Ovary (tissue), 9 donors: ENCODE data around the gene NEDD4L. TPM values are rescaled to one million over a fixed set of nuclear protein-coding genes. Genes with fewer than 3 reads are reported as not detected.
"Not testable (repeated sequence)": the region's sequence is repeated elsewhere in the genome, so short reads cannot be mapped to it uniquely, and the experiment has no call there.

Experiments
- DNase-seq, 5 donors: peaks; one replicate each; pipeline ENCODE4 v3.0.0-alpha.2; 2019 to 2020
- H3K27ac ChIP-seq, 2 donors: fragments of 200-600 bp; one replicate each; pipeline versions ENCODE4 v1.5.1 to v1.8.0; 2019 to 2022
- H3K27me3 ChIP-seq: fragments of 200-600 bp; one replicate; pipeline ENCODE4 v1.8.0; 2022
- H3K36me3 ChIP-seq: fragments of 200-600 bp; sonication (generic); one replicate; pipeline ENCODE4 v1.5.1; 2019
- H3K4me1 ChIP-seq: one replicate; pipeline ENCODE4 v1.8.1; 2013; ENCODE audit warnings: mild to moderate bottlenecking, moderate library complexity; ENCODE audit not compliant: insufficient read depth
- H3K4me3 ChIP-seq: fragments of 200-600 bp; sonication (generic); one replicate; pipeline ENCODE4 v1.5.1; 2017
- H3K9me3 ChIP-seq, 2 donors: fragments of 200-600 bp in 1 of 2; sonication (generic) in 1 of 2; one replicate each; pipeline versions ENCODE4 v1.5.1 to v1.8.1; 2013 to 2019; ENCODE audit warnings: mild to moderate bottlenecking in 1 of 2, moderate library complexity in 1 of 2
- CTCF ChIP-seq, 3 donors: fragments of 450-650 bp in 2 of 3; fragments of 200-600 bp in 1 of 3; IDR thresholded peaks; one replicate each; pipeline versions ENCODE4 v1.5.1 to v1.8.0; 2016 to 2022; ENCODE audit warnings: antibody characterized with exemption in 3 of 3, mild to moderate bottlenecking in 1 of 3
- EP300 ChIP-seq: sonication (generic); formaldehyde crosslinking; IDR thresholded peaks from one replicate; pipeline ENCODE4 v1.6.1; 2017; ENCODE audit warnings: antibody characterized with exemption
- POLR2A ChIP-seq: fragments of 450-650 bp; IDR thresholded peaks from one replicate; pipeline ENCODE4 v1.6.1; 2017; ENCODE audit warnings: antibody characterized with exemption, mild to moderate bottlenecking, moderate library complexity
- WGBS, 3 donors: extraction: QIAGEN DNeasy Blood & Tissue Kit in 1 of 3; methylation state at CpG; one replicate each; pipeline versions ENCODE4 v1.1.5 to v1.1.7; 2013 to 2017; 5-methylcytosine and 5-hydroxymethylcytosine counted together
- intact Hi-C, 4 donors: fragments of 100-400 bp; cut with DNase I; formaldehyde crosslinking; loops; one replicate each; pipeline versions ENCODE4 v1.11.0 to v1.15.1; 2022 to 2023
- polyA plus RNA-seq, 2 donors: library from polyadenylated mRNA; stranded (reverse); fragments of 200-250 nt in 1 of 2; fragments of 350-450 nt in 1 of 2; fragmentation: Illumina TruSeq in 1 of 2; extraction: RNeasy Lipid Tissue Mini Kit (QIAGEN cat#74804) in 1 of 2; gene quantifications; one replicate each; pipeline ENCODE4 v1.2.3, GENCODE V29; 2013 to 2014
- total RNA-seq, 7 donors: library from RNA; depleted of rRNA in 2 of 7; stranded (reverse); fragments of >200 nt in 2 of 7; fragmentation: NEBNext Ultra II Directional in 3 of 7; extraction: Animal tissue kit (Norgen Biotek cat#: 25700) in 3 of 7; gene quantifications; one replicate each; pipeline versions ENCODE4 v1.1.0 to v1.2.4, GENCODE V29; 2016 to 2023
- donor health status: DM: no; HTN: no; CAD: no; lungs with moderate emphysema.
- donor health status: DM: no; HTN: no; CAD: no.
- donor health status: Bipolar disorder and iron deficiency.
- donor health status: DM: yes; HTN: yes; CAD: no.
- donor health status: DM: no; HTN: no; CAD: no.
- donor health status: DM: yes; HTN: yes; CAD: no.

NEDD4L gene
- total and polyA plus RNA-seq, 9 donors, result 11.0 to 75.2 (median 18.2) TPM

- peaks cover 7% of the 10 kb centered on the region for H3K4me1 ChIP-seq
- H3K36me3 ChIP-seq, result no peaks in the 10 kb centered on the region
- no peaks in the 10 kb centered on the region for H3K9me3 ChIP-seq
- TF ChIP-seq POLR2A (no peak), CTCF (IDR thresholded peaks at IDR 0.05) (no peak), EP300 (no peak)
- H3K27me3 ChIP-seq, result no peaks in the 10 kb centered on the region
- H3K27ac ChIP-seq, result no peak overlapping the region
- intact Hi-C loops, result loop anchor here (5.0 to 10.0 kb wide), 5 partner anchors 77 to 717 kb away; partner anchors contain the start of gene NARS1 (in 1 of the 4)
- H3K4me3 ChIP-seq, result no peak overlapping the region
- DNase-seq, result no peak
- WGBS, 3 donors, result 90 to 92% (median 91%) methylated on average over 5 of the region's 5 CpGs
Observed at GRCh38 chr18:58048081-58048642, 4.1 kb downstream of the NEDD4L start.

GRCh38 chr18:58049000-58049688, 5.1 kb downstream of the NEDD4L start:
- intact Hi-C loops, result loop anchor here (5.0 to 10.0 kb wide), 5 partner anchors 76 to 716 kb away; partner anchors contain the start of gene NARS1 (in 1 of the 4)
- no peaks in the 10 kb centered on the region for H3K9me3 ChIP-seq
- no peak for TF ChIP-seq EP300
- no peak for TF ChIP-seq CTCF (IDR thresholded peaks at IDR 0.05)
- TF ChIP-seq POLR2A, result no peak
- no peak for DNase-seq
- WGBS, 3 donors, result 85 to 93% (median 92%) methylated on average over 6 of the region's 6 CpGs
- no peaks in the 10 kb centered on the region for H3K27me3 ChIP-seq
- H3K4me3 ChIP-seq, result no peak overlapping the region
- H3K36me3 ChIP-seq, result no peaks in the 10 kb centered on the region
- peaks cover 7% of the 10 kb centered on the region for H3K4me1 ChIP-seq
- no peak overlapping the region for H3K27ac ChIP-seq

- DNase-seq, H3K36me3 ChIP-seq, H3K27me3 ChIP-seq, H3K4me1 ChIP-seq, H3K4me3 ChIP-seq, H3K27ac ChIP-seq, H3K9me3 ChIP-seq, intact Hi-C loops: not testable (repeated sequence)
- 96 to 99% (median 96%) methylated on average over 3 of the region's 3 CpGs for WGBS, 3 donors
Observed at GRCh38 chr18:58050963-58051362, 6.9 kb downstream of the NEDD4L start.

DNA sequence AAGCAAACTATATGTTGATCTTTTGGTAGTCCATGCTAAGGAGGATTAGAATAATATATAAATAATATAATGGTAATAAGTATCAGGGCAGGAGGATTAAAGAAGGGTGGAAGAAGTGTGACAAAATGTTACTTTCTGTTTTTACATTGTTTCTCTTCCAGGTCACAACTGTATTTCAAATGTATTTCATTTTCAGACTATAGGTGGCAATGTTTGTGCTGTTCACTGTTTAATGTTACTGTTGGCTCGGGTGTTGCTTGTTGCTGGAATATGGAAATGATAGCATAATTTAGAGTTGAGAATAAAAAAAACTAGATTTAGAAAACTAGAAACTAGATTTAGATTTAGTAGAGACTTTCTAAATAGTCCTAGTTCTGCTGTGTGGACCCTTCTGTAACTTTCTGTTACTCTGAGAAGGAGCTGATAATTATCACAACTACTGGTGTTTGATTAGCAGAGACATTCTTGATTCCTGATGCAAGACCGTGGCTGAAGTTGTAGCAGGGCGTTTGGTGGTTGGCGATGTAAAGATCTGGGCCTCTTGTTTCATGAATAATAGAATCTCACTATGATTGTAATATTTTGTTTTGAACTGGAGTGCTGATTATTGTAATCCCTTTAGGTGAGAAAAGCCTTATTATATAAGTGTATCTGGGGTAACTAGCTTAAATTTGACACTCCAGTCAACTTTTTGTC, 7.9 kb downstream of the NEDD4L start:
- intact Hi-C loops, result no loop called here
- no peak overlapping the region for H3K27ac ChIP-seq
- 62 to 71% (median 65%) methylated on average over 4 of the region's 4 CpGs for WGBS, 3 donors

More for the DNA sequence above, 7.9 kb downstream of the NEDD4L start:
- TF ChIP-seq POLR2A (no peak), CTCF (IDR thresholded peaks at IDR 0.05) (no peak), EP300 (no peak)
- no peaks in the 10 kb centered on the region for H3K36me3 ChIP-seq
- H3K4me3 ChIP-seq, result no peak overlapping the region
- H3K9me3 ChIP-seq, result no peaks in the 10 kb centered on the region
- peaks cover 4% of the 10 kb centered on the region for H3K4me1 ChIP-seq
- no peak for DNase-seq
- no peaks in the 10 kb centered on the region for H3K27me3 ChIP-seq
